Activated CD4-positive, alpha-beta T cell treated with anti-CD3 and anti-CD28 coated beads, Interleukin-10, Interleukin-2, amounts not matched to agents 100 ng/mL and 50 ng/mL, durations not matched to agents 16 hours and 8 hours (primary cell): ENCODE results near the gene MBTD1.
"Not testable (repeated sequence)": the region's sequence is repeated elsewhere in the genome, so short reads cannot be mapped to it uniquely, and the experiment has no call there.

ENCODE experiments used
- DNase-seq: peaks from one replicate; pipeline ENCODE4 v3.0.0-alpha.2; 2020

Gene MBTD1

DNA sequence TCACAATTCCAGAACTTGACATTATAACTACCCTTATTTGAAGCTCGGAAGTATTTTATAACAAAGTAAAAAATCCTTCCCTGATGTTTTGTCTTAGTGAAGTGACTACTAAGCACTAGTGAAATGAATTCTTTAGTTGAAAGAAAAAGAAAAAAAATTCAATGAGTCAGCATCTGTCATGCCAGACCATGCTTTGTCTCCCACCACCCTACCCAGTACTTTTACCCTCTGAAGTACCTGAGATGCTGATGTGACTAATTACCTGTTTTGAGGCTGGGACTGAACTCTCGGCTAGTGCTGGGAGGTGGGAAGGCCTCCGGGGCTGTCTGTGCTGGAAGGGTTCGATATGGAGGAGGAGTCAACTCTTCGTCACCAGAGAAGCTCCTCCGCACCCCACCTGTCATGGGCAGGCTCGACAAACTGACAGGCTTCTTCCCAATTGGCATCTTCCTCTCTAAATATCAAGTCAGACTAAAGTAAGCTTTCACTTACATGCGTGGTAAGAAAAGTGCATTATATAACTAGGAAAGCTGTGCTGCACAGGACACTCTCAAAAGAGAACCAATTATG lies 74.0 kb downstream of the MBTD1 start:
- DNase-seq, result no peak

GRCh38 chr17:51184124-51184523 lies 75.7 kb downstream of the MBTD1 start:
- no peak for DNase-seq

- no peak for DNase-seq
These were observed 79.4 kb downstream of the MBTD1 start for GRCh38 chr17:51180486-51180885.

DNA sequence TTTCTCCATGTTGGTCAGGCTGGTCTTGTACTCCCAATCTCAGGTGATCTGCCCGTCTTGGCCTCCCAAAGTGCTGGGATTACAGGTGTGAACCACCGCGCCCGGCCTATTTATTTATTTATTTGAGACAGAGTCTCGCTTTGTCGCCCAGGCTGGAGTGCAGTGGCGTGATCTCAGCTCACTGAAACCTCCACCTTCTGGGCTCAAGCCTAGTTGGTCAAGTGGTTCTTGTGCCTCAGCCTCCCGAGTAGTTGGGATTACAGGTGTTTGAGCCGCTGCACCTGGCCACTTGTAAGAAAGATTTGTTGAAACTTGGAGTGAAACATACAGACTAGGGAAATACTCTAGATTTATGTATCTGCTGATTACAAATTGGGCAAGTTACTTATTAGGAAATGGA lies 87.8 kb downstream of the MBTD1 start:
- DNase-seq, result not testable (repeated sequence)

- DNase-seq, result no peak
These were observed 89.1 kb downstream of the MBTD1 start for GRCh38 chr17:51170736-51171135.

DNA sequence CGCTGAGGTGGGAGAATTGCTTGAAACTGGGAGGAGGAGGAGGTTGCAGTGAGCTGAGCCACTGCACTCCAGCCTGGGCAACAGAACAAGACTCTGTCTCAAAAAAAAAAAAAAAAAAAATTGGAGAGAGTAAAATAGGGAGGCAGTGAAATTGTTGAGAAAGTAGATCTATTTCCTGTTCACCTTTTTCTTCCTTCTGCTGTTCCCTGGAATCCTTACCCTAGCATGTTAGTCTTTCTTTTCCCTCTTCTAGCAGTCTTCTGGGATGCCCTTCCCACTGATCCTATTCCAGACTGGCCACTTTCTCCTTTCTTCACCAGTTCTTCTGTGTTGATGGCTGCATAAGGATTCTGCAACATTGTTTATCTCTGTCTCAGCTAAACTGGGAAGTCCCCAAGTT lies 90.5 kb downstream of the MBTD1 start:
- no peak for DNase-seq

DNA sequence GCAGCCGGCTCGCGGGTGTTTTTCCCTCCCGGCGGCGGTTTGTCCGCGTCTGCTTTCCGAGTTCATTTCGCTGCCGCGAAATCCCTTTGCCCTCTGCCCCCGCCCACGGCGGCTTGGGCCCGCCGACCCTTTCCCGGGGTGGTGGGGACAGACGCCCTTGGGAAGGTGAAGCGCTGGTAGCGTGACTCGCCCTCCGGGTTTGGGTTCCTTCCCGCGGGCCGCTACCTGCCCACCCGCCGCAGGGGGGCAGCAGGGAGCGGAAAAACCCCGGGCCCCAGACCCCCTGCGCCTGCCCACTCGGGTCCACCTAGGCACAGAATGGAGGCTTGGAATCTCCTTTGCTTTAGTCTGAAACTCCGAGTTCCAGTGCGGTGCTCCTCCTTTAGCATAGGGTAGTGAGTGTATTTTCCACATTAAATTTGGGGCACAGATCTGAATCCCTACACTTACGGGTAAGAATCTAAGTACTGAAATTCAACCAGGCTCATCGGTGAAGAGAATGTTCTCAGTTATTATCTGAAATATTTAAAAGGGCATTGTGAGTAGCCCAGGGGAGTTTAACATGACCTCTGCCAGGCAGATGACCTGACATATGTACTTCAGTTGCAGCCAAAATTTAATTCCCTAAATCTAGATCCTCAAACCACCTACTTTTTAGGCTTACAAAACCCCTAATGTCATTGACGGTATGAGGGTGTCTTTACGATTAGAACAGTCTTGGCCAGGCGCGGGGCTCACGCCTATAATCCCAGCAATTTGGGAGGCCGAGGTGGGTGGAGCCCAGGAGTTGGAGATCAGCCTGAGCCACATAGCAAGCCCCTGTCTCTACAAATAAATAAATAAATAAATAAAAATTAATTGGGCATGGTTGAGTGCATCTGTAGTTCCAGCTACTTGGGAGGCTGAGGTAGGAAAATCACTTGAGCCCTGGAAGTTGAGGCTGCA lies 92.6 kb downstream of the MBTD1 start:
- peak; percentile 80 for DNase-seq

- DNase-seq, result peak; percentile 88
These were observed 93.5 kb downstream of the MBTD1 start, which contains the start of gene NME2 for GRCh38 chr17:51166198-51166986. Gene NME2, plus strand, starts transcription at chr17:51166411. Its CDS starts 420 bp downstream, at chr17:51166831.

DNA sequence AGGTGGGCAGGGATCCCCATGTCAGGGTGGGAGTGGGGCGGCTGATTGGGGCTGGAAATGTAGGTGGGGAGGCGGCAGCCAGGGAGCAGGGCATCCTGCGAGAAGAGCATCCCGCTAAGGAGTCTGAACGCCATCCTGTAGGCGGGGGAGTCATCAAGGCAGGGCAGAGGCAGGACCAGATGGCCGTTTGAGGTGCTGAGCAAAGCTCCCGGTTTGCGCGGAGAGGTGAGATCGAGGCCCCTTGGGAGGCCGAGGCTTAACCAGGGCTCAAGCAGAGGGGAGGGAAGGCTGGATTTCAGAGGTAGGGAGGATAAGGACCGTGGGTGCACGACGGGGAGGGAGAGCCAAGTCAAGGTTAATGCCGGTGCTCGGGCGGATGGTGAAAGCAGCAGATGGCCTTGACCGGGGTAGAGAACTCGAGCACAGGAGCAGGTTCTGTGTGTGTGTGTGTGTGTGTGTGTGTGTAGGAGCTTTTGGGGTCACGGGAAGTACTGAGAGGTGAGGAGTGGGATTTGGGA lies 94.1 kb downstream of the MBTD1 start:
- DNase-seq, result no peak

GRCh38 chr17:51164911-51165679 lies 94.8 kb downstream of the MBTD1 start:
- no peak for DNase-seq

DNA sequence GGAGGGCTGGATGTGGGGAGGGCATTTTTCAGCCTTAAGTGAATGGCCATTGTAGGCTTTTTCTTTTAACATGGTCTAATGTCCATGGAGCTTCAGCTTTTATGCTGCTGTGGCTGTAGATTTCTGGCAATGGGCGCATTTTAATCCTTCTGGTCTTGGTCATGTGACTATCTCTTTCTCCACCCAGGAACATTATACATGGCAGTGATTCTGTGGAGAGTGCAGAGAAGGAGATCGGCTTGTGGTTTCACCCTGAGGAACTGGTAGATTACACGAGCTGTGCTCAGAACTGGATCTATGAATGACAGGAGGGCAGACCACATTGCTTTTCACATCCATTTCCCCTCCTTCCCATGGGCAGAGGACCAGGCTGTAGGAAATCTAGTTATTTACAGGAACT lies 98.3 kb downstream of the MBTD1 start:
- DNase-seq, result no peak

GRCh38 chr17:51159604-51160003 lies 100.2 kb downstream of the MBTD1 start:
- no peak for DNase-seq

DNA sequence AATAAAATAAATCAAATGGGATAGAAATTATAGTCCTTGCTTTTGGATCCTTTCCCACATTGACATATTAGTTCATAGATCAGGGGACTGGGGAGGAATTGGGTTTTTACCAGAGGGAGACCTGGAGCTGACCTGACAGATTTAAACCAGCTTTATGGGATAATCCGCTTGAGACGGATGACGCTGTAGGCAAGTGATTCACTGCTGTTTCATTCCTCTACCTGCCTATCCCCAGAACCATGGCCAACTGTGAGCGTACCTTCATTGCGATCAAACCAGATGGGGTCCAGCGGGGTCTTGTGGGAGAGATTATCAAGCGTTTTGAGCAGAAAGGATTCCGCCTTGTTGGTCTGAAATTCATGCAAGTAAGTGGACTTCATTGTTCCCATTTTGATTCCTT lies 104.4 kb downstream of the MBTD1 start:
- no peak for DNase-seq

- DNase-seq, result no peak
These were observed 105.7 kb downstream of the MBTD1 start for GRCh38 chr17:51154176-51154575.

DNA sequence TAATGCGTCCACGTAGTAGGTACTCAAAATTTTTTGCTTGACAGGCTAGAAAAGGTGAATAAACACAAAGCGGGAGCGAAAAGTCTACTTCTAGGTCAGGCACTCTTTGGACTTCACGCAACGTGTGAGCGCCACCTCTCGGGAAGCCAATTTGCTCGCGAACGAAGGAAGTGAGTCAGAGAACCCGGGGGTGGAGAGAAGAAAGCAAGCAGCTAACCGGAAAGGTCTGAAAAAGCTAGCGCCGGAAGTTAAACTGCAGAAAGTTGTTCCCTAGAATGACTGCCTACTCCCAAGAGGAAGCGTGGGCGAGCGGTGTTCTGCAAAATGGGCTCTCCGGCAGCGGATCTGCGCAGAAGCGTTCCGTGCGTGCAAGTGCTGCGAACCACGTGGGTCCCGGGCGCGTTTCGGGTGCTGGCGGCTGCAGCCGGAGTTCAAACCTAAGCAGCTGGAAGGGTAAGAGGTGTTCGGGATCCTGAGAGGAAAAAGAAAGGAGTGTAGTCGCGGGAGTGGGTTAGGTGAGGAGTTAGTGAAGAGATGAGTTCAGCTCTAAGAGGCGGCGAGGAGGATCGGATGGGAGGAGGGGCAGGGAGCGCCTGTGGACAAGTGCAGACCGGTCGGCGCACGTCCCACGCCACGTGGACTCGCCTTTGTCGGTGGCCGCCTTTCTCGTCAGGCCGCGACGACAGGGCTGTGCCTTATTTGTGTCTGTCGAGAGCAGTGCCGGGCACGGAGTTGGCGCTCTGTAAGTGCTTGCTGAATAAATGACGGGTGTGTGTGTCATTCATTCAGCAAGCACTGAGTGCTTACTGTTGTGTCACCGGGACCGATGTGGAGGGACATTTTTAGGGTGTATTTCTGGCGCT lies 106.4 kb downstream of the MBTD1 start, which contains the start of gene NME1:
Gene NME1, plus strand, starts transcription at position 350 of the 863 bp plus-strand sequence. CDS start 2,096 bp downstream, outside the sequence.
- peak; percentile 99 for DNase-seq

GRCh38 chr17:51152766-51153209 lies 107.1 kb downstream of the MBTD1 start:
- no peak for DNase-seq

- no peak for DNase-seq
These were observed 108.9 kb downstream of the MBTD1 start for GRCh38 chr17:51150932-51151331.

DNA sequence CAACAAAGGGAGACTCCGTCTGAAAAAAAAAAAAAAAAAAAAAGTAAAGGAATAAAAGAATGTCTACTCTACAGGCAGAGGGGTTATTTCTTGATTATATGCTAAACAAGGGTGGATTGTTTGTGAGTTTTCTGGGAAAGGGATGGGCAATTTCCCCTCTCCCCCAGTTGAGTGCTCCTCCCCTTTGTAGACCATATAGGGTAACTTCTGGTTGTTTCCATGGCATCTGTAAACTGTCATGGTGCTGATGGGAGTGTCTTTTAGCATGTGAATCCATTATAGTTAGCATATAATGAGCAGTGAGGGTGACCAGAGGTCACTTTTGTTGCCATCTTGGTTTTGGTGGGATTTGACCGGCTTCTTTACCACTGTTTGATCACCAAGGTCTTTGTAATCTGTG lies 110.7 kb downstream of the MBTD1 start:
- DNase-seq, result no peak

DNA sequence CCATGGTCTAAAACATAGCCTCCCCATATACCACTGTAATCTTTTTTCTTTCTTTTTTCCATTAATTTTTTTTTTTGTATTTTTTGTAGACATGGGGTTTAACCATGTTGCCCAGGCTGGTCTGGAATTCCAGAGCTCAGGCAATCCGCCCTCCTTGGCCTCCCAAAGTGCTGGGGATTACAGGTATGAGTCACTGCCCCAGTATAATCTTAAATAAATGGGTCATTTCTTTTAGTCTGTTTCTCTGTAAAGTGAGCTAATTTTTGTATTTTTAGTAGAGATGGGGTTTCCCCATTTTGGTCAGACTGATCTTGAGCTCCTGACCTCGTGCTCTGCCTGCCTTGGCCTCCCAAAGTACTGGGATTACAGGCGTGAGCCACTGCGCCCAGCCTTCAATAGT lies 112.2 kb downstream of the MBTD1 start:
- peak; percentile 29 for DNase-seq

GRCh38 chr17:51144266-51145022 lies 115.4 kb downstream of the MBTD1 start:
- no peak for DNase-seq
